Liver (tissue), 9 donors: ENCODE results near the gene VN1R4. TPM values are rescaled to one million over a fixed set of nuclear protein-coding genes. Genes with fewer than 3 reads are reported as not detected.
"Not testable (repeated sequence)": the region's sequence is repeated elsewhere in the genome, so short reads cannot be mapped to it uniquely, and the experiment has no call there.

Source experiments
- DNase-seq: peaks from one replicate; pipeline ENCODE4 v3.0.0-alpha.2; 2017; ENCODE audit warnings: low spot score
- H3K27ac ChIP-seq, 2 donors: one replicate each; pipeline ENCODE4 v1.7.0; 2013; ENCODE audit warnings: inconsistent platforms in 2 of 2, low read length in 2 of 2, control low read depth in 1 of 2, low read depth in 1 of 2, mild to moderate bottlenecking in 1 of 2
- H3K27me3 ChIP-seq, 4 donors: one replicate each; pipeline versions ENCODE4 v1.6.1 to v1.7.0; 2013; ENCODE audit warnings: low read length in 3 of 4, inconsistent platforms in 1 of 4, mild to moderate bottlenecking in 1 of 4, moderate library complexity in 1 of 4; ENCODE audit not compliant: control insufficient read depth in 4 of 4, insufficient read depth in 4 of 4
- H3K36me3 ChIP-seq, 4 donors: one replicate each; pipeline versions ENCODE4 v1.6.1 to v1.7.0; 2013; ENCODE audit warnings: low read length in 3 of 4, mild to moderate bottlenecking in 3 of 4, low read depth in 1 of 4, moderate library complexity in 1 of 4; ENCODE audit not compliant: control insufficient read depth in 4 of 4, insufficient read depth in 3 of 4
- H3K4me1 ChIP-seq, 4 donors: one replicate each; pipeline versions ENCODE4 v1.6.1 to v1.7.0; 2013; ENCODE audit warnings: low read length in 3 of 4, mild to moderate bottlenecking in 3 of 4, moderate library complexity in 1 of 4; ENCODE audit not compliant: control insufficient read depth in 4 of 4, insufficient read depth in 4 of 4
- H3K4me3 ChIP-seq, 3 donors: one replicate each; pipeline versions ENCODE4 v1.6.1 to v1.7.0; 2013; ENCODE audit warnings: low read length in 3 of 3, control low read depth in 1 of 3, low read depth in 1 of 3, mild to moderate bottlenecking in 1 of 3
- H3K9ac ChIP-seq, 2 donors: one replicate each; pipeline ENCODE4 v1.7.0; 2013; ENCODE audit warnings: low read length in 2 of 2, mild to moderate bottlenecking in 2 of 2, moderate library complexity in 2 of 2, control low read depth in 1 of 2, low read depth in 1 of 2
- H3K9me3 ChIP-seq, 4 donors: one replicate each; pipeline versions ENCODE4 v1.6.1 to v1.7.0; 2013; ENCODE audit warnings: low read length in 3 of 4; ENCODE audit not compliant: control insufficient read depth in 4 of 4
- ATF3 ChIP-seq: IDR thresholded peaks from 2 replicates; pipeline ENCODE4 v1.6.1; 2016; ENCODE audit warnings: antibody characterized with exemption
- CTCF ChIP-seq: fragments of 150-350 bp; IDR thresholded peaks from 2 replicates; pipeline ENCODE4 v1.5.1; 2017; ENCODE audit warnings: improper control_type of control experiment, low read depth, low read length; ENCODE audit not compliant: missing input control
- EGR1 ChIP-seq, 2 donors: IDR thresholded peaks; 2 replicates each; pipeline ENCODE4 v1.6.1; 2016 to 2018; ENCODE audit warnings: antibody characterized with exemption in 2 of 2, low read depth in 2 of 2
- FOXA1 ChIP-seq: IDR thresholded peaks from 2 replicates; pipeline ENCODE4 v1.6.1; 2016; ENCODE audit warnings: antibody characterized with exemption
- FOXA2 ChIP-seq: IDR thresholded peaks from 2 replicates; pipeline ENCODE4 v1.6.1; 2016; ENCODE audit warnings: antibody characterized with exemption
- GABPA ChIP-seq, 2 donors: IDR thresholded peaks in 1 of 2; conservative IDR thresholded peaks in 1 of 2; 2 replicates each; pipeline ENCODE4 v1.6.1; 2016; ENCODE audit warnings: antibody characterized with exemption in 2 of 2, mild to moderate bottlenecking in 1 of 2, moderate library complexity in 1 of 2
- HNF4A ChIP-seq, 2 donors: conservative IDR thresholded peaks; 2 replicates each; pipeline ENCODE4 v1.6.1; 2016; ENCODE audit warnings: antibody characterized with exemption in 2 of 2, mild to moderate bottlenecking in 2 of 2
- HNF4G ChIP-seq: IDR thresholded peaks from 2 replicates; pipeline ENCODE4 v1.6.1; 2016; ENCODE audit warnings: antibody characterized with exemption
- JUND ChIP-seq, 2 donors: IDR thresholded peaks; 2 replicates each; pipeline ENCODE4 v1.6.1; 2016; ENCODE audit warnings: antibody characterized with exemption in 2 of 2
- MAX ChIP-seq: IDR thresholded peaks from 2 replicates; pipeline ENCODE4 v1.6.1; 2016; ENCODE audit warnings: antibody characterized with exemption
- NR2F2 ChIP-seq: IDR thresholded peaks from 2 replicates; pipeline ENCODE4 v1.6.1; 2016; ENCODE audit warnings: antibody characterized with exemption
- RAD21 ChIP-seq, 2 donors: IDR thresholded peaks; 2 replicates each; pipeline ENCODE4 v1.6.1; 2016; ENCODE audit warnings: antibody characterized with exemption in 2 of 2, mild to moderate bottlenecking in 2 of 2
- REST ChIP-seq: IDR thresholded peaks from 2 replicates; pipeline ENCODE4 v1.6.1; 2016; ENCODE audit warnings: antibody characterized with exemption, mild to moderate bottlenecking
- RXRA ChIP-seq, 2 donors: IDR thresholded peaks; 2 replicates each; pipeline ENCODE4 v1.6.1; 2017 to 2018; ENCODE audit warnings: antibody characterized with exemption in 2 of 2, mild to moderate bottlenecking in 1 of 2
- SP1 ChIP-seq: IDR thresholded peaks from 2 replicates; pipeline ENCODE4 v1.6.1; 2018; ENCODE audit warnings: antibody characterized with exemption, mild to moderate bottlenecking
- TAF1 ChIP-seq: conservative IDR thresholded peaks from 2 replicates; pipeline ENCODE4 v1.6.1; 2016; ENCODE audit warnings: antibody characterized with exemption, mild to moderate bottlenecking
- YY1 ChIP-seq: IDR thresholded peaks from 2 replicates; pipeline ENCODE4 v1.6.1; 2016; ENCODE audit warnings: antibody characterized with exemption, mild to moderate bottlenecking
- ZBTB33 ChIP-seq: IDR thresholded peaks from 2 replicates; pipeline ENCODE4 v1.6.1; 2016; ENCODE audit warnings: antibody characterized with exemption
- WGBS: extraction: QIAGEN DNeasy Blood & Tissue Kit; methylation state at CpG from one replicate; pipeline ENCODE4 v1.1.7; 2013; 5-methylcytosine and 5-hydroxymethylcytosine counted together
- polyA plus RNA-seq, 2 donors: library from polyadenylated mRNA; stranded (reverse) in 1 of 2; unstranded in 1 of 2; fragments of 200-250 nt in 1 of 2; fragments of >200 nt in 1 of 2; fragmentation: Nextera tagmentation in 1 of 2; extraction: Ambion mirVana in 1 of 2; gene quantifications; one replicate each; pipeline versions ENCODE4 v1.2.1 to v1.2.3, GENCODE V29; 2013 to 2015
- total RNA-seq, 2 donors: library from RNA; depleted of rRNA; stranded (reverse); fragments of >200 nt; gene quantifications; one replicate each; pipeline ENCODE4 v1.2.3, GENCODE V29; 2014
- donor health status: healthy.
- donor health status: healthy.
- donor health status: healthy.
- donor health status: healthy.
- donor health status: healthy.

Gene VN1R4
- total RNA-seq, result not detected
- polyA plus RNA-seq, result not detected

- not testable (repeated sequence) for H3K4me3 ChIP-seq, H3K27me3 ChIP-seq, H3K36me3 ChIP-seq, H3K9ac ChIP-seq, H3K4me1 ChIP-seq, DNase-seq, H3K27ac ChIP-seq
- WGBS, result 75% methylated on average over 4 of the region's 5 CpGs
- peaks cover 0 to 17% (median 12%) of the 10 kb centered on the region in 4 donors for H3K9me3 ChIP-seq
Observed at GRCh38 chr19:53267623-53268022, at the start of gene VN1R4. VN1R4 (minus strand) TSS chr19:53267723; CDS start chr19:53267665, 58 bp downstream.

GRCh38 chr19:53311897-53312296 is 44.4 kb upstream of the VN1R4 start:
- Histone ChIP-seq H3K4me1 (no peaks in the 10 kb centered on the region), H3K27me3 (peaks cover 0 to 2% (median 0%) of the 10 kb centered on the region in 4 donors), H3K9ac (no peak overlapping the region), H3K36me3 (no peaks in the 10 kb centered on the region), H3K9me3 (peaks cover 11 to 15% (median 12%) of the 10 kb centered on the region in 4 donors), H3K27ac (no peak overlapping the region), H3K4me3 (no peak overlapping the region)
- TF ChIP-seq EGR1 (IDR thresholded peaks at IDR 0.05; ENCODE audit: low read depth in 2 of 2) (no peak), RXRA (IDR thresholded peaks at IDR 0.05) (no peak), FOXA1 (no peak), REST (no peak), RAD21 (IDR thresholded peaks at IDR 0.05) (no peak), FOXA2 (no peak), GABPA (IDR thresholded peaks at IDR 0.05 in 1 of 2, conservative IDR thresholded peaks at IDR 0.05 in 1 of 2) (no peak), YY1 (no peak), HNF4G (no peak), JUND (IDR thresholded peaks at IDR 0.05) (no peak), ATF3 (no peak), TAF1 (no peak), MAX (no peak), CTCF (no peak), ZBTB33 (no peak), HNF4A (conservative IDR thresholded peaks at IDR 0.05) (no peak), SP1 (no peak), NR2F2 (no peak)
- DNase-seq, result no peak
- WGBS, result 68% methylated on average over 12 of the region's 12 CpGs
